DMS 273 (cell line): Measurements from ENCODE around the gene PRRG3.

Experiments used
- DNase-seq: peaks from one replicate; lab custom pipeline; 2025; ENCODE audit not compliant: unreplicated experiment; lab: John Stamatoyannopoulos, UW

The PRRG3 gene

GRCh38 chrX:151704041-151704663, 8.9 kb downstream of the PRRG3 start:
- no peak for DNase-seq

GRCh38 chrX:151708821-151709220, 13.6 kb downstream of the PRRG3 start:
- DNase-seq, result no peak

GRCh38 chrX:151710457-151710856, 15.2 kb downstream of the PRRG3 start:
- no peak for DNase-seq

GRCh38 chrX:151711154-151711553, 15.9 kb downstream of the PRRG3 start:
- no peak for DNase-seq

GRCh38 chrX:151711787-151712186, 16.5 kb downstream of the PRRG3 start:
- peak; percentile 64 for DNase-seq

- DNase-seq, result peak; percentile 24
Measured at GRCh38 chrX:151712253-151712652, 17.0 kb downstream of the PRRG3 start.

- DNase-seq, result peak; percentile 79
Measured at GRCh38 chrX:151713849-151714248, 18.6 kb downstream of the PRRG3 start.

- DNase-seq, result no peak
Measured at GRCh38 chrX:151714362-151714761, 19.1 kb downstream of the PRRG3 start.

- no peak for DNase-seq
Measured at GRCh38 chrX:151715752-151716151, 20.5 kb downstream of the PRRG3 start, which contains the start of gene FATE1. Gene FATE1 (plus strand): TSS chrX:151716035. CDS start chrX:151716120, 85 bp downstream.

GRCh38 chrX:151722241-151722846, 27.1 kb downstream of the PRRG3 start:
- DNase-seq, result peak; percentile 49

GRCh38 chrX:151723156-151723760, 28.0 kb downstream of the PRRG3 start:
- DNase-seq, result no peak

GRCh38 chrX:151724563-151725337, 29.5 kb downstream of the PRRG3 start:
- DNase-seq, result peak; percentile 49

GRCh38 chrX:151725338-151725614, 30.0 kb downstream of the PRRG3 start:
- peak; percentile 60 for DNase-seq

GRCh38 chrX:151726751-151727150, 31.5 kb downstream of the PRRG3 start:
- DNase-seq, result no peak

GRCh38 chrX:151727346-151727745, 32.1 kb downstream of the PRRG3 start:
- no peak for DNase-seq

- DNase-seq, result no peak
Measured at GRCh38 chrX:151729056-151729725, 33.9 kb downstream of the PRRG3 start.

- DNase-seq, result no peak
Measured at GRCh38 chrX:151734446-151734845, 39.2 kb downstream of the PRRG3 start, which contains the start of gene CNGA2. Gene CNGA2 (plus strand): TSS chrX:151734746. CDS start chrX:151738484, 3,738 bp downstream.

- no peak for DNase-seq
Measured at GRCh38 chrX:151735219-151735618, 40.0 kb downstream of the PRRG3 start.

GRCh38 chrX:151736685-151737084, 41.4 kb downstream of the PRRG3 start:
- DNase-seq, result no peak

- no peak for DNase-seq
Measured at GRCh38 chrX:151737494-151737893, 42.2 kb downstream of the PRRG3 start.

- DNase-seq, result no peak
Measured at GRCh38 chrX:151738751-151739150, 43.5 kb downstream of the PRRG3 start.
